Tibial nerve (tissue), 4 donors: Measurements from ENCODE around the gene LPCAT2. TPM values are rescaled to one million over a fixed set of nuclear protein-coding genes. Genes with fewer than 3 reads are reported as not detected.

Experiments used
- DNase-seq, 2 donors: peaks; one replicate each; pipeline ENCODE4 v3.0.0-alpha.2; 2019; ENCODE audit warnings: low spot score in 2 of 2
- H3K27ac ChIP-seq, 4 donors: fragments of 200-600 bp; sonication (generic) in 3 of 4; one replicate each; pipeline ENCODE4 v1.5.1; 2017 to 2019; ENCODE audit warnings: mild to moderate bottlenecking in 1 of 4
- H3K27me3 ChIP-seq, 2 donors: fragments of 200-600 bp; sonication (generic) in 1 of 2; one replicate each; pipeline versions ENCODE4 v1.5.1 to v1.6.0; 2017 to 2019
- H3K36me3 ChIP-seq, 3 donors: fragments of 200-600 bp; sonication (generic); one replicate each; pipeline ENCODE4 v1.5.1; 2018 to 2019
- H3K4me1 ChIP-seq, 4 donors: fragments of 200-600 bp; sonication (generic) in 3 of 4; one replicate each; pipeline ENCODE4 v1.5.1; 2017 to 2019
- H3K4me3 ChIP-seq, 4 donors: fragments of 200-600 bp; sonication (generic) in 3 of 4; one replicate each; pipeline ENCODE4 v1.5.1; 2017 to 2019; ENCODE audit warnings: mild to moderate bottlenecking in 1 of 4, moderate library complexity in 1 of 4
- H3K9me3 ChIP-seq, 4 donors: fragments of 200-600 bp; sonication (generic) in 3 of 4; one replicate each; pipeline ENCODE4 v1.5.1; 2017 to 2019
- EP300 ChIP-seq, 2 donors: sonication (generic); formaldehyde crosslinking; IDR thresholded peaks; one replicate each; pipeline ENCODE4 v1.6.1; 2017; ENCODE audit warnings: antibody characterized with exemption in 2 of 2, mild to moderate bottlenecking in 1 of 2
- POLR2A ChIP-seq, 2 donors: fragments of 450-650 bp; IDR thresholded peaks; one replicate each; pipeline ENCODE4 v1.6.1; 2017; ENCODE audit warnings: antibody characterized with exemption in 2 of 2, mild to moderate bottlenecking in 2 of 2, moderate library complexity in 2 of 2
- WGBS, 2 donors: methylation state at CpG; one replicate each; pipeline ENCODE4 v1.1.5; 2018; 5-methylcytosine and 5-hydroxymethylcytosine counted together
- total RNA-seq, 4 donors: library from RNA; depleted of rRNA; stranded (reverse); fragments of >200 nt; gene quantifications; one replicate each; pipeline ENCODE4 v1.1.0, GENCODE V29; 2016
- TF ChIP-seq, protein P1 (sequence below), 5 experiments: fragments of 200-600 bp in 3 of 5; fragments of 450-650 bp in 2 of 5; sonication (generic) in 3 of 5; IDR thresholded peaks; one replicate each; pipeline ENCODE4 v1.5.1; 2016 to 2019; ENCODE audit warnings: antibody characterized with exemption in 5 of 5, mild to moderate bottlenecking in 3 of 5, moderate library complexity in 2 of 5

The LPCAT2 gene
- total RNA-seq, 4 donors from 2014 or later, result 14.9 to 33.4 (median 24.0) TPM

DNA sequence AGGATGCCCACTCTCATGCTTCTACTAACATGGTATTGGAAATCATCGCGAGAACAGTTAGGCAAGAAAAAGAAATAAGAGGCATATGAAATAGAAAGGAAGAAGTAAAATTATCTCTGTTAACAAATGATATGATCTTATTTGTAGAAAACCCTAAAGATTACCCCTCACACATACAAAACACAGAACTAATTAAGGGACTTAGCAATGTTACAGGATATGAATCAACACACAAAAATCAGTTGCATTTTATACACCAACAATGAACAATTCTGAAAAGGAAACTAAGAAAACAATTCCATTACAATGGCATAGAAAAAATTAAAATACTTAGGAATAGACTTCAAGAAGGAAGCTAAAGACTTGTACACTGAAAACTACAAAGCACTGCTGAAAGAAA lies 54.9 kb downstream of the LPCAT2 start:
- TF ChIP-seq, protein P1, sequence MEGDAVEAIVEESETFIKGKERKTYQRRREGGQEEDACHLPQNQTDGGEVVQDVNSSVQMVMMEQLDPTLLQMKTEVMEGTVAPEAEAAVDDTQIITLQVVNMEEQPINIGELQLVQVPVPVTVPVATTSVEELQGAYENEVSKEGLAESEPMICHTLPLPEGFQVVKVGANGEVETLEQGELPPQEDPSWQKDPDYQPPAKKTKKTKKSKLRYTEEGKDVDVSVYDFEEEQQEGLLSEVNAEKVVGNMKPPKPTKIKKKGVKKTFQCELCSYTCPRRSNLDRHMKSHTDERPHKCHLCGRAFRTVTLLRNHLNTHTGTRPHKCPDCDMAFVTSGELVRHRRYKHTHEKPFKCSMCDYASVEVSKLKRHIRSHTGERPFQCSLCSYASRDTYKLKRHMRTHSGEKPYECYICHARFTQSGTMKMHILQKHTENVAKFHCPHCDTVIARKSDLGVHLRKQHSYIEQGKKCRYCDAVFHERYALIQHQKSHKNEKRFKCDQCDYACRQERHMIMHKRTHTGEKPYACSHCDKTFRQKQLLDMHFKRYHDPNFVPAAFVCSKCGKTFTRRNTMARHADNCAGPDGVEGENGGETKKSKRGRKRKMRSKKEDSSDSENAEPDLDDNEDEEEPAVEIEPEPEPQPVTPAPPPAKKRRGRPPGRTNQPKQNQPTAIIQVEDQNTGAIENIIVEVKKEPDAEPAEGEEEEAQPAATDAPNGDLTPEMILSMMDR (IDR thresholded peaks at IDR 0.05), result no peak
- TF ChIP-seq EP300 (IDR thresholded peaks at IDR 0.05) (no peak), POLR2A (IDR thresholded peaks at IDR 0.05) (no peak)
- Histone ChIP-seq H3K4me1 (peaks cover 0 to 42% (median 9%) of the 10 kb centered on the region in 4 donors), H3K4me3 (no peak overlapping the region), H3K36me3 (peaks cover 0 to 3% (median 0%) of the 10 kb centered on the region in 3 donors), H3K9me3 (no peaks in the 10 kb centered on the region), H3K27me3 (no peaks in the 10 kb centered on the region), H3K27ac (no peak overlapping the region)
- 89 to 97% methylated on average over 2 of the region's 2 CpGs for WGBS, 2 donors
- no peak for DNase-seq

DNA sequence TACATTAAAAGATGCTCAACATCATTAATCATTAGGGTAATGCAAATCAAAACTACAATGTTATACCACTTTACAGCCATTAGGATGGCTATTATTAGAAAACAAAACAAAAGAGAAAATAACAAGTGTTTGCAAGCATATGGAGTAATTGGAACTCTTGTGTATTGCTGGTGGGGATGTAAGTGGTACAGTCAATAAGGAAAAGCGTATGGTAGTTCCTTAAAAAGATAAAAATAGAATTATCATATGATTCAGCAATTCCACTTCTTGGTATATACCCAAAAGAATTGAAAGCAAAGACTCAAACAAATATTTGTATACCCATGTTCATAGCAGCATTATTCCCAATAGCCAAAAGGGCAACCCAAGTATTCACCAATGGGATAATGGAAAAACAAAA lies 56.2 kb downstream of the LPCAT2 start:
- no peak for DNase-seq
- Histone ChIP-seq H3K4me3 (no peak overlapping the region), H3K9me3 (no peaks in the 10 kb centered on the region), H3K36me3 (peaks cover 0 to 3% (median 0%) of the 10 kb centered on the region in 3 donors), H3K4me1 (peaks cover 0 to 36% (median 9%) of the 10 kb centered on the region in 4 donors), H3K27me3 (no peaks in the 10 kb centered on the region), H3K27ac (no peak overlapping the region)
- TF ChIP-seq POLR2A (IDR thresholded peaks at IDR 0.05), result no peak
- TF ChIP-seq, protein P1 (IDR thresholded peaks at IDR 0.05), result no peak
- TF ChIP-seq EP300 (IDR thresholded peaks at IDR 0.05), result no peak
- WGBS, 2 donors, result 81 to 82% methylated on average over 1 of the region's 1 CpG

DNA sequence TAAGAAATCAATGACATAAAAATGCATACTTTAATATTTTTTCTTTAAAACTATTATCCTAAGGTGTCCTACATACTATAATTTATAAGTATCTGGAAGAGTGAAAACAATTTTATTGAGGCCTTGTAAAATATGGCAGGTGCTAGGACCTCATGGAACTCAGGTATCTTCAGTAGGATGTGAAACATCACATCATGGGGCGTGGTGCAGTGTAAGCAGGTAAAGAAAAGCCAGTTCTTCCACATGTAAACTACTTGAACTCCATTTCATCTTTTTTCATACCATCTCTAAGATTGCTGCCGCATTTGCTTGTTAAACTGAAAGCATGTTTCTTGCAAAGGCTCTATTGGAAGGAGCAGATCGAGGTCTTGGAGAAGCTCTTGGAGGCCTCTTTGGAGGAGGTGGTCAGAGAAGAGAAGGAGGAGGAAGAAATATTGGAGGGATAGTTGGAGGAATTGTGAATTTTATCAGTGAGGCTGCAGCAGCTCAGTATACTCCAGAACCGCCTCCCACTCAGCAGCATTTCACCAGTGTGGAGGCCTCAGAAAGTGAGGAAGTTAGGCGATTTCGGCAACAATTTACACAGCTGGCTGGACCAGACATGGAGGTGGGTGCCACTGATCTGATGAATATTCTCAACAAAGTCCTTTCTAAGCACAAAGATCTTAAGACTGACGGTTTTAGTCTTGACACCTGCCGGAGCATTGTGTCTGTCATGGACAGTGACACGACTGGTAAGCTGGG lies 57.7 kb downstream of the LPCAT2 start, which contains the start of gene CAPNS2:
Gene CAPNS2, plus strand, starts transcription at position 253 of the 744 bp plus-strand sequence. Its CDS starts 73 bp downstream, at position 326.
- DNase-seq, result no peak
- no peak within 1 kb of the TSS for H3K27ac ChIP-seq
- WGBS, 2 donors, result 94 to 97% methylated on average over 9 of the region's 9 CpGs

DNA sequence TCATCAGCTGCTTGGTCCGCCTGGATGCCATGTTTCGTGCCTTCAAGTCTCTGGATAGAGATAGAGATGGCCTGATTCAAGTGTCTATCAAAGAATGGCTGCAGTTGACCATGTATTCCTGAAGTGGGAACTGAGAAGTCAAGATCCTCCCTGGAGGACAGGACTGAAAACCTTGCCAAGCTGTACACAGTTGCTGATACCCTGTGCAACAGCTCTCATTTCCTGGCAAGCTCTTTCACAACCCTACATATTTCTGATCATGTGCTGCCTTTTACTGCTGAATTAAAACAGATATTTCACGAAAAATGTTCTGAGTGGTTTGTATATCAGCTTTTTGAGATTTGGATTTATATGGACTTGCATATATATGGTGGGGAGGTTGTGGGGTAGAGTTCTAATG lies 58.5 kb downstream of the LPCAT2 start:
- Histone ChIP-seq H3K36me3 (peaks cover 0 to 3% (median 0%) of the 10 kb centered on the region in 3 donors), H3K27me3 (no peaks in the 10 kb centered on the region), H3K4me1 (peaks cover 0 to 36% (median 9%) of the 10 kb centered on the region in 4 donors), H3K9me3 (no peaks in the 10 kb centered on the region), H3K4me3 (no peak overlapping the region), H3K27ac (no peak overlapping the region)
- DNase-seq, result peak in 1 of 2 donors; percentile 30
- peak in 1 of 2 donors; percentile 59 for TF ChIP-seq EP300 (IDR thresholded peaks at IDR 0.05)
- no peak for TF ChIP-seq POLR2A (IDR thresholded peaks at IDR 0.05)
- WGBS, 2 donors, result 79 to 87% methylated on average over 3 of the region's 3 CpGs

More for the DNA sequence above, 57.7 kb downstream of the LPCAT2 start, which contains the start of gene CAPNS2:
- H3K4me3 ChIP-seq, result no peak within 1 kb of the TSS
- TF ChIP-seq EP300 (IDR thresholded peaks at IDR 0.05) (no peak), POLR2A (IDR thresholded peaks at IDR 0.05) (no peak)
- TF ChIP-seq, protein P1 (IDR thresholded peaks at IDR 0.05), result no peak
- H3K36me3 ChIP-seq, result peaks cover 0 to 3% (median 0%) of the 10 kb centered on the region in 3 donors
- H3K9me3 ChIP-seq, result no peaks in the 10 kb centered on the region
- peaks cover 0 to 33% (median 9%) of the 10 kb centered on the region in 4 donors for H3K4me1 ChIP-seq
- no peaks in the 10 kb centered on the region for H3K27me3 ChIP-seq

DNA sequence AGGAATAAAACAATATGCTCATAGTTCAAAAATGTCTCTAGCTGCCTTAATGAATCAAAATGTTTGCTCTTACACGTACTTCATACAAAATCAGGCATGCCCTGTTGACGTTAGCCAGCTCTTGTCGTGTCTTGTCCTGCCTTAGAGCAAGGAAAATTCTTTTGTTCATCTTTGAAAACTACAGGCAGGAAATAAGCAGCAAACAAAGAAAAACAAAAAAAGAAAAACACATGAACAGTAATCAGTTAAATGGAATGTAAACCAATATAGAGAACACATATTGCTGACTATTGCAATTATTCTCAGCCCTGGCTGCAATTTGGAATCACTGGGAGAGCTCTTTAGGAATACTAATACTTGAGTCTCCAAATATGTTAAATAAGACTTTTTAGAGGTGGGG lies 59.3 kb downstream of the LPCAT2 start:
- Histone ChIP-seq H3K4me1 (peaks cover 0 to 32% (median 9%) of the 10 kb centered on the region in 4 donors), H3K9me3 (no peaks in the 10 kb centered on the region), H3K27ac (peak overlapping the region in 1 of 4 donors; percentile 3), H3K27me3 (no peaks in the 10 kb centered on the region), H3K4me3 (no peak overlapping the region), H3K36me3 (peaks cover 0 to 3% (median 0%) of the 10 kb centered on the region in 3 donors)
- no peak for TF ChIP-seq EP300 (IDR thresholded peaks at IDR 0.05)
- TF ChIP-seq POLR2A (IDR thresholded peaks at IDR 0.05), result no peak
- TF ChIP-seq, protein P1 (IDR thresholded peaks at IDR 0.05), result no peak
- WGBS, 2 donors, result 28 to 34% methylated on average over 3 of the region's 3 CpGs
- DNase-seq, result no peak
